Mucosa of descending colon (tissue), 3 donors: Measurements from ENCODE around the gene HIRA. TPM values are rescaled to one million over a fixed set of nuclear protein-coding genes. Genes with fewer than 3 reads are reported as not detected.
"Not testable (repeated sequence)": the region's sequence is repeated elsewhere in the genome, so short reads cannot be mapped to it uniquely, and the experiment has no call there.

ENCODE experiments used
- ATAC-seq: fragments of 200-7000 bp; cut with Tn5 transposase; one replicate; pipeline ENCODE4 v1.9.1; 2020; ENCODE audit warnings: mild to moderate bottlenecking, moderate library complexity
- DNase-seq, 3 donors: peaks; one replicate each; pipeline ENCODE4 v3.0.0-alpha.2; 2020
- H3K36me3 ChIP-seq: fragments of 200-600 bp; one replicate; pipeline ENCODE4 v1.8.0; 2021; ENCODE audit warnings: low read depth, mild to moderate bottlenecking
- H3K4me1 ChIP-seq: fragments of 200-600 bp; one replicate; pipeline ENCODE4 v1.8.0; 2021; ENCODE audit warnings: low read depth, mild to moderate bottlenecking
- H3K4me3 ChIP-seq: fragments of 200-600 bp; one replicate; pipeline ENCODE4 v1.8.0; 2021; ENCODE audit warnings: mild to moderate bottlenecking
- H3K9me3 ChIP-seq: fragments of 200-600 bp; one replicate; pipeline ENCODE4 v1.8.0; 2021; ENCODE audit warnings: mild to moderate bottlenecking
- CTCF ChIP-seq: fragments of 200-600 bp; IDR thresholded peaks from one replicate; pipeline ENCODE4 v1.8.0; 2022; ENCODE audit warnings: antibody characterized with exemption, mild to moderate bottlenecking
- intact Hi-C, 2 donors: fragments of 100-400 bp; cut with DNase I in 1 of 2; cut with micrococcal nuclease in 1 of 2; formaldehyde crosslinking; loops; one replicate each; pipeline versions ENCODE4 v1.11.0 to v1.11.1; 2022; cut with DNase I, micrococcal nuclease
- total RNA-seq, 3 donors: library from RNA; stranded (reverse); fragmentation: NEBNext Ultra II Directional in 2 of 3; extraction: Animal tissue kit (Norgen Biotek cat#: 25700) in 2 of 3; gene quantifications; one replicate each; pipeline versions ENCODE4 v1.2.1 to v1.2.4, GENCODE V29; 2021 to 2023
- donor health status: DM: no; HTN: no; CAD: no; lungs with moderate emphysema.
- donor health status: DM: no; HTN: no; CAD: no.
- donor health status: DM: no; HTN: yes; CAD: no.

Gene HIRA
- total RNA-seq, 3 donors from 2014 or later, result 24.0 to 35.0 (median 27.4) TPM

- no peak for DNase-seq
- H3K4me3 ChIP-seq, result no peak overlapping the region
- ATAC-seq, result no peak
- no peaks in the 10 kb centered on the region for H3K9me3 ChIP-seq
- TF ChIP-seq CTCF, result no peak
- intact Hi-C loops, result no loop called here
- no peaks in the 10 kb centered on the region for H3K36me3 ChIP-seq
- H3K4me1 ChIP-seq, result no peaks in the 10 kb centered on the region
Measured at GRCh38 chr22:19438298-19438697, 6.8 kb upstream of the HIRA start.

GRCh38 chr22:19436444-19437161 lies 5.1 kb upstream of the HIRA start:
- ATAC-seq, H3K4me1 ChIP-seq, H3K4me3 ChIP-seq, DNase-seq, intact Hi-C loops, H3K9me3 ChIP-seq, H3K36me3 ChIP-seq: not testable (repeated sequence)

GRCh38 chr22:19434829-19435580 lies 3.5 kb upstream of the HIRA start:
- Histone ChIP-seq H3K4me1 (peaks cover 6% of the 10 kb centered on the region), H3K9me3 (no peaks in the 10 kb centered on the region), H3K36me3 (no peaks in the 10 kb centered on the region), H3K4me3 (no peak overlapping the region)
- no peak for DNase-seq
- no peak for ATAC-seq
- intact Hi-C loops, result no loop called here
- no peak for TF ChIP-seq CTCF

GRCh38 chr22:19434401-19434800 lies 2.9 kb upstream of the HIRA start:
- H3K4me1 ChIP-seq, result peaks cover 12% of the 10 kb centered on the region
- H3K9me3 ChIP-seq, result no peaks in the 10 kb centered on the region
- intact Hi-C loops, result no loop called here
- no peak overlapping the region for H3K4me3 ChIP-seq
- no peak for TF ChIP-seq CTCF
- ATAC-seq (no peak), DNase-seq (no peak)
- H3K36me3 ChIP-seq, result no peaks in the 10 kb centered on the region

- Histone ChIP-seq H3K4me1 (peaks cover 17% of the 10 kb centered on the region), H3K4me3 (peak within 1 kb of the TSS; percentile 74), H3K9me3 (no peaks in the 10 kb centered on the region), H3K36me3 (no peaks in the 10 kb centered on the region)
- intact Hi-C loops, result no loop called here
- ATAC-seq, result peak; percentile 95
- TF ChIP-seq CTCF, result no peak
- DNase-seq, result peak; percentile 94 to 98 (median 96)
Measured at GRCh38 chr22:19432133-19432851, 759 bp upstream of the HIRA start, which contains the start of gene MRPL40. Gene MRPL40 (plus strand): TSS chr22:19432545. CDS start chr22:19432555, 10 bp downstream.
